ENCODE data around the gene COX6A1. TPM values are rescaled to one million over a fixed set of nuclear protein-coding genes. Genes with fewer than 3 reads are reported as not detected.

Gene COX6A1
- total RNA-seq, 1 donor from 2014 or later: 258 TPM

GRCh38 chr12:120429368-120429767 is 8.5 kb upstream of the COX6A1 start:
- ATAC-seq (no peak), DNase-seq (peak; percentile 15)
- Histone ChIP-seq H3K27me3 (peaks cover 2% of the 10 kb centered on the region), H3K27ac (no peak overlapping the region), H3K4me3 (no peak overlapping the region), H3K9me3 (no peaks in the 10 kb centered on the region), H3K36me3 (no peaks in the 10 kb centered on the region), H3K4me1 (no peaks in the 10 kb centered on the region)
- no peak for TF ChIP-seq CTCF (IDR thresholded peaks at IDR 0.05)
- intact Hi-C loops (cut with DNase I): loop anchor here (10.0 kb wide), 1 partner anchor 65 kb away; the partner anchor contains the start of gene MSI1

- peaks cover 2% of the 10 kb centered on the region for H3K27me3 ChIP-seq
- intact Hi-C loops (cut with DNase I): no loop called here
- H3K9me3 ChIP-seq: no peaks in the 10 kb centered on the region
- H3K27ac ChIP-seq: no peak overlapping the region
- no peak for ATAC-seq
- H3K4me3 ChIP-seq: no peak overlapping the region
- no peaks in the 10 kb centered on the region for H3K36me3 ChIP-seq
- H3K4me1 ChIP-seq: no peaks in the 10 kb centered on the region
- TF ChIP-seq CTCF (IDR thresholded peaks at IDR 0.05): no peak
- DNase-seq: no peak
Measured at GRCh38 chr12:120432772-120433525, 5.0 kb upstream of the COX6A1 start.

- no peak for ATAC-seq
- DNase-seq: no peak
Measured at GRCh38 chr12:120438495-120439198, 734 bp downstream of the COX6A1 start.

GRCh38 chr12:120439646-120440247 is 1.8 kb downstream of the COX6A1 start:
- H3K4me1 ChIP-seq: peaks cover 14% of the 10 kb centered on the region
- H3K27ac ChIP-seq: no peak overlapping the region
- ATAC-seq (peak; percentile 58), DNase-seq (peak; percentile 66)
- no peaks in the 10 kb centered on the region for H3K27me3 ChIP-seq
- intact Hi-C loops (cut with DNase I): no loop called here
- no peak overlapping the region for H3K4me3 ChIP-seq
- TF ChIP-seq CTCF (IDR thresholded peaks at IDR 0.05): peak; percentile 60
- H3K9me3 ChIP-seq: no peaks in the 10 kb centered on the region
- peaks cover 56% of the 10 kb centered on the region for H3K36me3 ChIP-seq

More at GRCh38 chr12:120438495-120439198, 734 bp downstream of the COX6A1 start:
- Histone ChIP-seq H3K36me3 (peaks cover 45% of the 10 kb centered on the region), H3K4me3 (peak overlapping the region; percentile 98), H3K4me1 (peaks cover 14% of the 10 kb centered on the region), H3K27me3 (no peaks in the 10 kb centered on the region), H3K9me3 (no peaks in the 10 kb centered on the region), H3K27ac (peak overlapping the region; percentile 85)
- intact Hi-C loops (cut with DNase I): no loop called here
- TF ChIP-seq CTCF (IDR thresholded peaks at IDR 0.05): no peak

- H3K9me3 ChIP-seq: no peaks in the 10 kb centered on the region
- H3K27ac ChIP-seq: no peak overlapping the region
- ATAC-seq (no peak), DNase-seq (no peak)
- H3K4me1 ChIP-seq: peaks cover 24% of the 10 kb centered on the region
- H3K27me3 ChIP-seq: no peaks in the 10 kb centered on the region
- H3K4me3 ChIP-seq: no peak overlapping the region
- TF ChIP-seq CTCF (IDR thresholded peaks at IDR 0.05): no peak
- peaks cover 51% of the 10 kb centered on the region for H3K36me3 ChIP-seq
- intact Hi-C loops (cut with DNase I): no loop called here
Measured at GRCh38 chr12:120444676-120445075, 6.8 kb downstream of the COX6A1 start.

Data from upper lobe of right lung (tissue), 1 donor.